ENCODE results near the gene TMOD3. TPM values are rescaled to one million over a fixed set of nuclear protein-coding genes. Genes with fewer than 3 reads are reported as not detected.

Gene TMOD3
- total and polyA plus RNA-seq, 2 of the 8 experiments (the other 6 are each of a cell fraction or from before 2014, with no cell fraction given), result 3.9 to 29.0 TPM

GRCh38 chr15:51801391-51801835 is 28.0 kb upstream of the TMOD3 start (continued):
- TF ChIP-seq CHD7 (IDR thresholded peaks at IDR 0.05; ENCODE audit: insufficient replicate concordance, low read length), result no peak
- TF ChIP-seq CTCF (IDR thresholded peaks at IDR 0.05; ENCODE audit: control extremely low read depth in 1 of 3, insufficient read depth in 1 of 3, low read depth in 1 of 3, low read length in 3 of 3), result peak; percentile 64 to 88 (median 86)
